MG63 (cell line): Measurements from ENCODE around the gene EBF3. TPM values are rescaled to one million over a fixed set of nuclear protein-coding genes. Genes with fewer than 3 reads are reported as not detected.

Source experiments
- DNase-seq: peaks from one replicate; pipeline ENCODE4 v3.0.0-alpha.2; 2020
- H3K27me3 ChIP-seq: fragments of 250-450 bp; sonication (Bioruptor Pico); 2 replicates; pipeline ENCODE4 v1.5.1; 2020; ENCODE audit warnings: mild to moderate bottlenecking, moderate library complexity
- H3K36me3 ChIP-seq: fragments of 250-450 bp; sonication (Bioruptor Pico); 2 replicates; pipeline ENCODE4 v1.5.1; 2020; ENCODE audit warnings: mild to moderate bottlenecking, moderate library complexity
- H3K4me3 ChIP-seq: fragments of 250-450 bp; sonication (Bioruptor Pico); 2 replicates; pipeline ENCODE4 v1.5.1; 2020; ENCODE audit warnings: mild to moderate bottlenecking, moderate library complexity
- H3K9me3 ChIP-seq: fragments of 250-450 bp; sonication (Bioruptor Pico); 2 replicates; pipeline ENCODE4 v1.5.1; 2020; ENCODE audit warnings: mild to moderate bottlenecking, moderate library complexity
- total RNA-seq: library from RNA; depleted of rRNA; stranded (reverse); fragments of >200 nt; shearing (Covaris generic); gene quantifications from 2 replicates; pipeline ENCODE4 v1.2.3, GENCODE V29; 2014; ENCODE audit warnings: low replicate concordance

The EBF3 gene
- total RNA-seq, 1 experiment from 2014 or later: 3.1 TPM

DNA sequence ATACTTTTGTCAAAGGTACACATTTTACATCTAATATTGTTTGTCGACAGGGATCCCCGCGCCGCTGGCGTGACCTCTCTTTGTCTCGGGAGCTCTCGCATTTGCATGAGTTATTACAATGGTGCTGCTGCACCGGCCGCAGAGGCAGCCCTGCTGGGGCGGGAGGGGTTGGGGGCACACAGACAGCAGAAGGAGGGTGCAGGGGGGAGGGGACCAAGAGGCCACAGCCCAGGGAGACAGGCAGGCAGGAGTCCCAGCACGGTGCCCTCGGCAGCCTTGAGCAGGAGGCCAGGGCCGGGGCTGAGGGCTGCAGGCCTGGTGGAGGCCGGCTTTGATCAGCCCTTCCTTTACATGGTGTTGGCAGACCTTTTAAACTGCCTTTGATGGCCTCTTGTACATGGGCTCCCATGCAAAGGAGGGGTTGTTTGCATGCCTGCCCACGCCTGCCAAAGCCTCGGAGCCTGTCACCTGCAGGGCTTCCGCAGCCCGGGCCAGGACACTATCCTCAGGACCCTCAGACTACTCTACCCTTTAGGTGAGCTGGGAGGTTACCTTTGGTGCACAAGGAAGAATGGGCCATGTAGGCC, 95.5 kb downstream of the EBF3 start:
- DNase-seq: no peak
- Histone ChIP-seq H3K36me3 (no peaks in the 10 kb centered on the region), H3K27me3 (no peaks in the 10 kb centered on the region), H3K4me3 (no peak overlapping the region), H3K9me3 (no peaks in the 10 kb centered on the region)

DNA sequence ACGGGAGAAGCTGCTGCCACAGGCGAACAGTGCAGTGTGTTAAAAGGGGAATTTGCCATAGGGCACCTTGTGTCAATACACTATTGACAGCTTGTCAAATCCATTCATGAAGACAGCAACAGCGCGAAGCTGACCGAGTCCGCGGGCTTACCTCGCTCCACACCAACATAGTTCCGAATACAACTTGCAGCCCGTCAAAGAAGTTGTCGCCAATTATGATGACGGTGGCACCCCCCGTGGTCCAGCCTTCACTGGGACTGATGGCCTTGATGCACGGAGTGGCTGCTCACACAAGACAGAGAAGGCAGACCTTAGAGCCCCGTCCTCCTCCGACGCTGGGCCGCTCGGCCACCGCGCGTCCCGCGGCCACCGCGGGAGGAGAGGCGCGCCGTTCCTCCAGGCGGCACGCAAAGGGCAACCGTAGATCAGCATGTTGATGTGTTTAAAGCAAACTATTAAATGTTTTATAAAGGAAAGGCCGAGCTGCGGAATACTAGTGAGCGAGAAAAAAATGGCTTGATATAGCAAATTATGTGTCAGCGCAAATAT, 96.4 kb downstream of the EBF3 start:
- no peaks in the 10 kb centered on the region for H3K27me3 ChIP-seq
- DNase-seq: no peak
- no peaks in the 10 kb centered on the region for H3K9me3 ChIP-seq
- H3K36me3 ChIP-seq: no peaks in the 10 kb centered on the region
- no peak overlapping the region for H3K4me3 ChIP-seq

DNA sequence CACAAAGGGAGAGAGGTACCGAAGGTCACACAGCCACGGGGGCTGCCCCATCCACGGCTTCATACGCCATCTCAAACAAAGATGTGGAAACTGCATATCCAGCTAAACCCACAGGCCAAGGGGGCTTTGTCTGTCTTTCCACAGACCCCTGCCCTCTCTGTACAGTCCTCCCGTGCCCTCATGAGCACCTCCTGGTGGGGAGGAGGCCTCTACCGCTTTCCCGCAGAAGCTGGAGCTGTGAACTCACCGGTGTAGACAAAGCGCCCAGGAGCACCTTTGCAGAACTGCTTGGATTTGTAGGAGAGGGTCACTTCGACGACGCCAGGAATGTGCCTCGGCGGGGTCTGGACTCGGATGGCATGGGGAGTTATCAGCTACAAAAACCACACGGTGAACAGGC, 97.2 kb downstream of the EBF3 start:
- Histone ChIP-seq H3K27me3 (no peaks in the 10 kb centered on the region), H3K36me3 (no peaks in the 10 kb centered on the region), H3K4me3 (no peak overlapping the region), H3K9me3 (no peaks in the 10 kb centered on the region)
- no peak for DNase-seq

DNA sequence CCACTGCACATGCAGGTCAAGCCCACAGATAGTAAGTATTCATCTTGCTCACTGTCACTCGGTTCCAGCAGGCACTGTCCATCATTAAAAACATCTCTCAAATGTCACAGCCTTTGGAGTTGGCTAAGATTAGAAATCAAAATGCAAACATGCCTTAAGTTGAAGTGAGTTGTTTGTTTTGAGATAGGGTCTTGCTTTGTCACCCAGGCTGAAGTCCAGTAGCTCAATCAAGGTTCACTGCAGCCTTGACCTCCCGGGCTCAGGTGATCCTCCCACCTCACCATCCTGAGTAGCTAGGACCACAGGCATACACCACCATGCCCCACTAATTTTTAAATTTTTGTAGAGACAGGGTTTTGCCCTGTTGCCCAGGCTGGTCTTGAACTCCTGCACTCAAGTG, 98.1 kb downstream of the EBF3 start:
- Histone ChIP-seq H3K27me3 (no peaks in the 10 kb centered on the region), H3K9me3 (no peaks in the 10 kb centered on the region), H3K4me3 (no peak overlapping the region), H3K36me3 (no peaks in the 10 kb centered on the region)
- DNase-seq: no peak

DNA sequence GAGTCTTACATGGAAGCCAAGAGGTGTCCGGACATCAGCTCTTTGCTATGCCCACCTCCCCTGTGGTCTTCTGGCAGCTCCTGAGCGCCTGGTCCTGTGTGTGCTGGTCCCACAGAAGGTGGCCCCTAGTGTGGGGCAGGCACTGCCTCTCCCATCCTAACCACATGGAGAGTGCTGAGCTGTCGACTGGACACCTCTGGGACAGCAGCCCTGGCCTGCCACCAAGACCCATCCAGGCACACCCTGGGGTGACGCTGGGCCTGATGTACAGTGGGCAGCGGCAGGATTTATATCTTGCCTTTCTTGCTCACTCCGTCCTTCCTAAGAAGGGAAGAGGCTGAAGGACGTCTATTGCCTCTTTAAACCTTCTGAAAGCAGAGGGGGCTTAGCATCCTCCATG, 98.7 kb downstream of the EBF3 start:
- Histone ChIP-seq H3K27me3 (no peaks in the 10 kb centered on the region), H3K9me3 (no peaks in the 10 kb centered on the region), H3K36me3 (no peaks in the 10 kb centered on the region), H3K4me3 (no peak overlapping the region)
- DNase-seq: no peak

DNA sequence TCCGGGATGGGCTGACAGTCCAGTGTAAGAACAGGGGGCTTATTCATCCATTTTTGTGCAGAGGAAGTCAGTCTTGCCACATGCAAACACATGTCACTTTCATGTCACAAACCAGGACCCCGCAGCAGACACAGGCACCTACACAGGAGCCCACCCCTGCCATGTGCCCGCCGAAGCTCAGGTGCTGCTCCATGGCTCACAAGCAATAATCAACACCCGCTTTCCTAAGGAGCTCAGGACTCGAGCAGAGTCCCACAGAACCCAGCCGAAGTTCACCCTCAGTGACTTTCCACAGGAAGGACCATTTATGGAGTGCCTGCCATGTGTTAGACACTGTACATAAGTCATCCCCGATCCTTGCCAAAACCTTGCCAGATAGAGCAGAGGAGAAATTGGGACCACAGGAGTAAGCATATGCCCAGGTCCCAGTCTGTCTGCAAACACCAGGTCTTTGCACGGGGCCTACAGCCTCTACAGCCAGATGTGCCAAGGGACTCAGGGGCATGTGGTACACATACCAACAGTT, 99.4 kb downstream of the EBF3 start:
- no peak overlapping the region for H3K4me3 ChIP-seq
- no peaks in the 10 kb centered on the region for H3K36me3 ChIP-seq
- no peaks in the 10 kb centered on the region for H3K9me3 ChIP-seq
- peak; percentile 6 for DNase-seq
- no peaks in the 10 kb centered on the region for H3K27me3 ChIP-seq

DNA sequence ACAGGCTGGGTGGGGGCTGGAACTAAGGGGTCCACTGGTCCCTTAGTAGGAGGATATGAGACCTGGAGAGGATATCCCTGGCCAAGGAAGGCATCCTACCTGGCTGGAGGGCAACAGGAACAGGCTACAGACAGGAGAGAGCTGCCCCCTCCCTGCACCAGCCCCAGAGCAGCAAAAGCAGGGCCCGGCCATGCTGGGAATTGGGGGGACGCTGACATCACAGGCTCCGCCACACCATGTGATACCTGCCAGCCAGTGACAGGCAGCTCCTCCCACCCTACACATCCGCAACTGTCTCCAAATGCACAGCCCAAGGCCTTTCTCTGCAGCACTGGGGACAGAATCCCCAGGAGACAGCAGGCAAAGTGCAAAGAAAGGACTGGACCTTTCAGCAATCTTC, 100.0 kb downstream of the EBF3 start:
- DNase-seq: no peak
- no peaks in the 10 kb centered on the region for H3K9me3 ChIP-seq
- H3K36me3 ChIP-seq: no peaks in the 10 kb centered on the region
- no peaks in the 10 kb centered on the region for H3K27me3 ChIP-seq
- H3K4me3 ChIP-seq: no peak overlapping the region

DNA sequence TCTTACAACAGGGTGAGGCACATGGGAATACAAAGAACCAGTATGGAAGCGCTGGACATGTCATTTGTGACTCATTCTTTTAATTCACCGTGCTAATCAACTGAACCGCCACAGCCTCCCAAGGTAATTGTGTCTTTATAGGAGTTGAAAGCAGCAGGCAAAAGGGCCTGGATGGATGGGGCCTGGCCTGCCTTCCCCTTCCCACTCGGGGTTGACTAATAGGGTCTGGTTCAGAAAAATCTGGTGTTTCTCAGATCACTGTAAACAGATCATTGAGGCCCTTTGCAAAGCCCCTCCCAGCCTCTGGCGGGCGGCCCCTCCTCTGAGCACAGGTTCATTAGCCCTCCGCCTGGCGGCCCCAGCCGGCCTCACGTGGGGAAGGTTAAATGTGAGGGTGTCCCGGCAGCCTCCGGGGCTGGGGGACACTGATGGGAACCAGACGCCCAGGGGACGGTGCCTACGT, 100.8 kb downstream of the EBF3 start:
- H3K36me3 ChIP-seq: no peaks in the 10 kb centered on the region
- DNase-seq: no peak
- no peaks in the 10 kb centered on the region for H3K9me3 ChIP-seq
- H3K4me3 ChIP-seq: no peak overlapping the region
- H3K27me3 ChIP-seq: no peaks in the 10 kb centered on the region

DNA sequence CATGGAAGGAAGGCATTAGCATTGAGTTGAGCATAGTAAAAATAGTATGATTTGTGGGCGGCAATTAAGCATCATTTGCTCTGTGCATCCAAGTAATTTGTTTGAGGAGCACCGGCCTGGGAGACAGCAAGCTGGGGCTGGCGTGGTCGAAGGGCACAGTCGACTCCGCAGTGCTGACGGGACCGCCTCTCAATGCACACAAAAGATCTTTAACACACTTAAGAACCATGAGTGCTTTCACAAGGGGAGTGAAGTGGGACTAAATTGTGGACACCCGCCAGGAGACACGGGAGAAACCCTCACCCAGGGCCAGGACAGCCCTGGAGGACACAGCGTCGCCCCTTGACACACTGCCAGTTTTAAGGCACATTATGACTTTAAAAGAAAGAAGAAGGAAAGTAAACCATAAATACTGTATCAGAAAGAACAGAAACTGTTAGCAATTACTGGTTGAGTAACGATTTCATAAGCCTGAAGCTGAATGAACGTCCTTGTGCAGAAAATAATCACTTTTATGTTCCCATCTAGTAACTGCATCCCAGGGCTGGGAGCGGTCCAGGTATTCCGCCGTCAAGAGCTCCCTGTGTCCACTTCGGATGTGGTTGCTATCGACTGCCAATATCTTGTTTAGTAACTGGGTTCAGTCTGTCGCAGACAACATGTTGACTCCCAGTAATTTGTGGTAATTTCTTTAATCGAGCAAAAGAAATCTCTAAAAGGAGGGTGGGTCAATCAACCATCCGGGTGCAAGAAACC, 102.1 kb downstream of the EBF3 start:
- Histone ChIP-seq H3K9me3 (no peaks in the 10 kb centered on the region), H3K4me3 (no peak overlapping the region), H3K27me3 (no peaks in the 10 kb centered on the region), H3K36me3 (no peaks in the 10 kb centered on the region)
- DNase-seq: no peak

DNA sequence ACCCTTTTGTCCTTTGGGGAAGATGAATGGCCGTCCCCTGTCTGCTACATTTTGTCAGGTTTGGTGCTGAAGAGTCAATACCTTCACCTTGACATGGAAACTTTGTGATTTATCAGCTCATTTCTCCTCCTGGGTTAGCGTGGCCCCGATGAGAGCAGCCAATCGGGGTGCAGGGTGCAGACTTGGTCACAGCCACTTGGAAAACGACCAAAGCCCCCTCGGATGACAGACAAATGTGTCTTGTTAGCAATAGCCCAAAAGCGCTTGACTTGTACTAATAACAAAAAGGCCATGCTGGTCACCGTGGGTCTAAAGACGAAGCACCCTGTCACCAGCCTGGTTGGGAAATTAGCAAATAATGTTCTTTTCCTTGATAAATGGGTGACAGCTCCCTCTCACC, 103.7 kb downstream of the EBF3 start:
- Histone ChIP-seq H3K9me3 (no peaks in the 10 kb centered on the region), H3K4me3 (no peak overlapping the region), H3K36me3 (no peaks in the 10 kb centered on the region), H3K27me3 (no peaks in the 10 kb centered on the region)
- DNase-seq: no peak

DNA sequence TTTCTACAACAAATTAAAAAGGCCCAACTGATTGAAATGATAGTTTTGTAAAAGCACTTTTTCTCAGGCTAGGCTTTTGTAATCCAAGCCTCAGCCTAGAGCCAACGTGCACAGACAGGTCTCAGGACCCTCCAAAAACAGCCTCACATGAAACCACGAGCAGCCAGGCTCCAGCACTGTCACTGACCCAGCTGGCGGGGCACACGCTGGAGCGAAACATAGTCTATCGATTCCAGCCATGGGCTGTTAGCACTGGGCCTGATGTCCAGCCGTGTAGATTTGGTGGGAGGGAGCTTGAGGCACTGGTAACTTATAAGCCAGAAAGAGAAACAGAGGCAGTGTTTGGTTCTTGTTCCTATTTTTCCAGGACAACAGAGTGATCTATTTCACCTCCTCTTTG, 104.5 kb downstream of the EBF3 start:
- H3K36me3 ChIP-seq: no peaks in the 10 kb centered on the region
- no peak overlapping the region for H3K4me3 ChIP-seq
- no peak for DNase-seq
- H3K27me3 ChIP-seq: no peaks in the 10 kb centered on the region
- H3K9me3 ChIP-seq: no peaks in the 10 kb centered on the region

DNA sequence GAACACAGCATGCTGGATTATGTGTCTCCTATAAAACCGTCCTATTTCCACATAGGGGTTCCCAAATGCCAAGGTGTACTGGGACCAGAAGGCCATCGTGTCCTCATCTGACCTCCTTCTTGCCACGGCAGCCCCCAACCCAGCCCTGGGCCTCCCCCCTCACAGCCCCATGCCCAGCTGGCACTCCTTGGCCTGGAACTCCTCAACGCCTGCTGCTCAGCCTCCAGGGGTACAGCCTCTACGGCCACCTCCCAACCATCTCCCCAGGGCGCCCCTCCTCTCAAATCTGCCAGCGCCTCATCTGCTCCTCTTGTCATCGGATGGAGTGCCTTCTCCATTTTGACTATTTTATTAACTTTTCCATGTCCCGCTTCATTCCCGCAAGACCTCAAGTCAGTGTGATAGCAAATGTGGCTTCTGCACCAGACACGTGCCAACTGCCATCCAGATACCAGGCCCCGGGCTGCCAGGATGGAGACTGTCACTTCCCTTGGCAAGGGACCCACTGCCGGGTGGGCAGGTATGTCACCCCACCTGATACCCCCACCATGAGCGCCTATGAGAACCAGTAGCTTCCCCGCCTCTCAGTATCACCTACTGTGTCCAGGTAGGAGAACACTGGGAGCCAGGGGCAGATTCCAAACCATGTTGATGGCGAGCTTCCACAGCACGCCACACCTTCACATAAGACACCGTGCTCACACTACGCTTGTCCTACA, 106.7 kb downstream of the EBF3 start:
- Histone ChIP-seq H3K4me3 (no peak overlapping the region), H3K9me3 (no peaks in the 10 kb centered on the region), H3K36me3 (no peaks in the 10 kb centered on the region), H3K27me3 (no peaks in the 10 kb centered on the region)
- no peak for DNase-seq

DNA sequence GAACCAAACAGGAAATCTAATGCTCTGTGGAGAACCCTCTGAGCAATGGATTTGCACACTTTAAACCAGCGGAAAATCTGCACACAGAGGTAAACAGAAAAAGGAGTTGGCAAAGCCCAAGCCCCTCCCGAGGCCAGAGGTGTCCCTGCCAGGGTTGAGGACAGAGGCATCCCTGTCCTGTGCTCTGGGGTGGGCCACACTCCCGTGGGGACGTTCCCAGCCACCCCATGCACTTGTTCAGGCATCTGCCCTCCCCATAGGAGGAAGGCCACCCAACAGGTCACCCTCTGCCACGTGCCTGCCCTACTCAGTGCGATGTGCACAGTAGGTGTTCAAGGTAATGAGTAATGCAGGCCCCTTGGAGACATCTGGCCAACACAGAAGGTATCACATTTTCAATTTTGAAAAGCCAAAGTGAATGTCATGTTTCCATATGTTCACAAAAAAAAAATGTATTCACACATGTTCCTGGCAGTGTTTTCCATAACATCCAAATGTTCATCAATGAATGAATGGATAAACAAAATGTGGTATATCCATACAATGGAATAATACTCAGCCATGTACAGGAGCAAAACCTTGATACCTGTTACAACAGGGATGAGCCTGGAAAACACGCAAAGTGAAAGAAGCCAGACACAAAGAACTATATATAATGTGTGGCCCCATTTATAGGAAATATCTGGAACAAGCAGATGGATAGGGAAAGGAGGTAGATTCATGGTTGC, 108.1 kb downstream of the EBF3 start:
- Histone ChIP-seq H3K36me3 (no peaks in the 10 kb centered on the region), H3K27me3 (no peaks in the 10 kb centered on the region), H3K9me3 (no peaks in the 10 kb centered on the region), H3K4me3 (no peak overlapping the region)
- DNase-seq: no peak

DNA sequence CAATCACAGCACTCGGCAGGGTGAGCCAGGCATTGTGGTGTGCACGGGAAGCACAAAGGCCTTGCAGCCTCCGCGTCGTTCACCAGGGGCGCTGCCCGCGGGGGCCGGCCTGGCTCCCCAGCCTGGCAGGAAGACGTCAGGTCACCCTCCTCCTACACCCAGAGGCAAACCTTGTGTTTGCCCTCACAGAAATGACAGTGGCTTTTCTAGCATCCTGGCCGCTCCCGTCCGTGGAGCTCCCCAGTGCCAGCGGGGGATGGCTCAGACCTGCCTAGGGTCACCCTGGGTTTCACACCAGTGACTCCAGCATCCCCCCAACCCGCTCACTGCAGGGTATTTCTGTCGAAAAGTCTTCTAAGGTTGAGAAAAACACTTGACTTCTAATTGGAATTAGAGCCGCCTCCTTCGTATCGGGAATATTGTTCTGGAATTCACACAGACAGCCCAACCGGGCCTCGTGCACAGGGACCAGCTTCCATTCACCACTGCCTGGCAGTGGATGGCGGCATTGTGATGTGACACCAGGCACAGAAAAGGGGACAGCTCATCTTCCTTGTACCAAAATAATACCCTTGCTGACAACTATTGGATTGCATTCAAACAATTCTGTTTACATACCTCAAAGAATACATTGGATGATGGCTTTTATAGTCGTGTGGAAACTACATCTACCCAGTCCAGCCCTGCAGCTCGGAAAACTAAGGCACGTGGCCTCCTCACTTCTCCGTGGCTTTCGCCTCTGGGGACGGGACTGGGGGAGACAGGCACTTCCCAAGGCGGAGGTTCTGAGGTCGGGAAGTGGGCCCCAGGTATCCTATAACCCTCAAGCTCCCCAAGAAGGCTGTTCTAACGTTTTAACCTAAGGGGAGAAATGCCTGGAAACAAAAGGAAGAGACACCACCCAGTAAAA, 109.0 kb downstream of the EBF3 start:
- H3K36me3 ChIP-seq: no peaks in the 10 kb centered on the region
- no peaks in the 10 kb centered on the region for H3K9me3 ChIP-seq
- H3K27me3 ChIP-seq: no peaks in the 10 kb centered on the region
- no peak overlapping the region for H3K4me3 ChIP-seq
- no peak for DNase-seq

DNA sequence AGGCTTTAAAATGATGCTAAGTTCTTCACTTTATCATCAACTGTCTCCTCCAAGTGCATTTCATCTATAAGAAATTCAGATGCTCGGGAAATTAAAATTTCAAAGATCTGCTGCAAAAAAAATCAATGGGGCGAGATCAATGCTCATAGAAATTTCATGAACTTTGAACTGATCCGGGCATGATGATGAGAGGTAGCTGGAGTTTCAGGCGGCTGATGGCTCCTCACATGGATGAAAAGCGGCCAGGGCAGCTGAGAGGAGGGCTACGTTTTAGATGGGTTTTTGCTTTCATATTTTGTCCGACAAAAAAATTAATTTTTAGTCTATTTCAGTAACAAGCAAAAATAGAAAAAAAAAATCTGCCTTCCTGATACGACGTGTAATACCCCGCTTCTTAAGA, 109.9 kb downstream of the EBF3 start:
- Histone ChIP-seq H3K9me3 (no peaks in the 10 kb centered on the region), H3K4me3 (no peak overlapping the region), H3K27me3 (no peaks in the 10 kb centered on the region), H3K36me3 (no peaks in the 10 kb centered on the region)
- DNase-seq: no peak

DNA sequence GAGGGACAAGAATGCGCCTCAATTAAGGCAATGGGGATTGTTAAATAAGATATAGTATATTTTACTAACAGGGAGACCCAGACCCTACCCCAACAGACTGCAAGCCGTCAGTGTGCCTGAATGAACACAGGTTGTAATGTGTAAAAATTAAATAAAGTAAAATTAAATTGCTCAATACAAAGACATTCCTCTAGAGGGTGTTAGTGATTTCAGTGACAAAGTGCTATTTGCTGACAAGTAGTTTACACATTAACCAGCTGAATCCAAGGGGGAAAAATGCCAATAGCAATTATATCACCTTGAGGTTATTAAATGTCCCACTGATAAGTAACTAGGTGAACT, 110.5 kb downstream of the EBF3 start:
- DNase-seq: no peak
- no peaks in the 10 kb centered on the region for H3K27me3 ChIP-seq
- H3K36me3 ChIP-seq: no peaks in the 10 kb centered on the region
- H3K4me3 ChIP-seq: no peak overlapping the region
- H3K9me3 ChIP-seq: no peaks in the 10 kb centered on the region
